Measurements from ENCODE around the gene KLF11. TPM values are rescaled to one million over a fixed set of nuclear protein-coding genes. Genes with fewer than 3 reads are reported as not detected.

Gene KLF11
- total and polyA plus RNA-seq, 9 of the 15 experiments (the other 6 are each of a cell fraction or from before 2014, with no cell fraction given): 2.1 to 13.4 (median 6.5) TPM

DNA sequence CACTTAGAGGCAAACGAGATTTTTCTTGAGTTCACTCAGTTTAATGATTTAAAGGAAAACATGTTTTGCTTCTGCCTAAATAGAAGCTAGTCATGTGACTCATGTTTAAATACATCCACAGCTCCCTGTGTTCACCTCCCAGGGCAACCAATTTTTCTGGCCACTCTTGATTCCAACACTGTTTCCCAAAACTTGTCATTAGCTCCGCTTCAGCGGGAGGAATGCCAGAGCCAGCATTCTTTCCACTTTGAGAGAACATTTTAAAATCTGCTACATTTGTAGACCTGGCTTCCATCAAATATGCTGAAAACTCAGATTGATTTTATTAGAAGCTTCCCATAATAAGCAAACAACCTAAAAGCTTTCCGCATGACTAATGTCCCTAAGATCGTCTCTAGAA lies 39.7 kb downstream of the KLF11 start:
- ChIA-PET POLR2A (interaction anchor here (0.6 to 1.1 kb wide), 3 partner anchors 9 to 240 kb away, joined by 3 read pairs; partner anchors contain the start of gene TAF1B), CTCF (ENCODE audit: low intra/inter-chr PET ratio) (no interaction called here)
- H3K36me3 ChIP-seq (ENCODE audit: control insufficient read depth, insufficient read depth, low read length): no peaks in the 10 kb centered on the region
- TF ChIP-seq PHF8 (IDR thresholded peaks at IDR 0.05; ENCODE audit: borderline replicate concordance, low read length) (no peak), FOXA1 (IDR thresholded peaks at IDR 0.05; ENCODE audit: borderline replicate concordance) (no peak), CBX3 (IDR thresholded peaks at IDR 0.05; ENCODE audit: borderline replicate concordance in 1 of 2, low read length in 2 of 2) (no peak)
- TF ChIP-seq, protein P1, sequence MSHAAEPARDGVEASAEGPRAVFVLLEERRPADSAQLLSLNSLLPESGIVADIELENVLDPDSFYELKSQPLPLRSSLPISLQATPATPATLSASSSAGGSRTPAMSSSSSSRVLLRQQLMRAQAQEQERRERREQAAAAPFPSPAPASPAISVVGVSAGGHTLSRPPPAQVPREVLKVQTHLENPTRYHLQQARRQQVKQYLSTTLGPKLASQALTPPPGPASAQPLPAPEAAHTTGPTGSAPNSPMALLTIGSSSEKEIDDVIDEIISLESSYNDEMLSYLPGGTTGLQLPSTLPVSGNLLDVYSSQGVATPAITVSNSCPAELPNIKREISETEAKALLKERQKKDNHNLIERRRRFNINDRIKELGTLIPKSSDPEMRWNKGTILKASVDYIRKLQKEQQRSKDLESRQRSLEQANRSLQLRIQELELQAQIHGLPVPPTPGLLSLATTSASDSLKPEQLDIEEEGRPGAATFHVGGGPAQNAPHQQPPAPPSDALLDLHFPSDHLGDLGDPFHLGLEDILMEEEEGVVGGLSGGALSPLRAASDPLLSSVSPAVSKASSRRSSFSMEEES (CRISPR knock-in tag; IDR thresholded peaks at IDR 0.05): peak; percentile 87
- 0 out of 2 replicates have a peak, but pooled peaks cover 6% of the 10 kb centered on the region for H4K20me1 ChIP-seq (replicated peaks; ENCODE audit: control insufficient read depth, insufficient read depth, low read length)
- 17% methylated on average over 5 of the region's 5 CpGs for WGBS (ENCODE audit: insufficient coverage, low coverage, missing lambda C conversion rate)
- H3K27ac ChIP-seq (ENCODE audit: extremely low read depth, low read depth, low read length): no peak overlapping the region
- no peak overlapping the region for H2AFZ ChIP-seq (ENCODE audit: low read depth, low read length)
- no peak overlapping the region for H3K4me3 ChIP-seq
- FAIRE-seq (no peak), DNase-seq (ENCODE audit: extremely low read depth in 1 of 4, low spot score in 3 of 4) (no peak), ATAC-seq (no peak)
- no peaks in the 10 kb centered on the region for H3K9me1 ChIP-seq (ENCODE audit: control insufficient read depth, insufficient read depth, low read length)
- intact Hi-C loops (cut with micrococcal nuclease) (no loop called here), in situ Hi-C loops (cut with MboI) (no loop called here)
- H3K4me1 ChIP-seq (replicated peaks in 1 of 2; ENCODE audit: control insufficient read depth in 2 of 2, insufficient read depth in 2 of 2, low read length in 2 of 2): peaks cover 0 to 19% of the 10 kb centered on the region in 2 experiments; a peak in 3 of 5 replicates
- no peak overlapping the region for H3K4me2 ChIP-seq (ENCODE audit: insufficient read depth, low read length)
- H3K27me3 ChIP-seq (ENCODE audit: control insufficient read depth in 2 of 2, insufficient read depth in 2 of 2, low read length in 2 of 2): peaks cover 42 to 56% of the 10 kb centered on the region in 2 experiments
- BruUV-seq (replicated peaks): no TSS peak
- no peaks in the 10 kb centered on the region for H3K79me2 ChIP-seq (ENCODE audit: control insufficient read depth, insufficient read depth, low read length)
- no peaks in the 10 kb centered on the region for H3K9me3 ChIP-seq (replicated peaks; ENCODE audit: control insufficient read depth, insufficient read depth, low read depth, low read length)
- no peak overlapping the region for H3K9ac ChIP-seq (ENCODE audit: insufficient read depth in 1 of 2, low read depth in 2 of 2, low read length in 2 of 2)
